Measurements from ENCODE around the gene RASSF1. TPM values are rescaled to one million over a fixed set of nuclear protein-coding genes. Genes with fewer than 3 reads are reported as not detected.
"Not testable (repeated sequence)": the region's sequence is repeated elsewhere in the genome, so short reads cannot be mapped to it uniquely, and the experiment has no call there.

The RASSF1 gene
- total RNA-seq, 2 experiments from 2014 or later, result 51.7 to 53.7 TPM

GRCh38 chr3:50317300-50317699 is 23.3 kb downstream of the RASSF1 start:
- Mint-ChIP-seq H3K27me3 (no peaks in the 10 kb centered on the region), H3K36me3 (peaks cover 5% of the 10 kb centered on the region), H3K9me3 (no peaks in the 10 kb centered on the region), H3K4me3 (no peak overlapping the region), H3K4me1 (peaks cover 30% of the 10 kb centered on the region), H3K27ac (no peak overlapping the region)
- no peak for DNase-seq

- H3K36me3 Mint-ChIP-seq, result peaks cover 5% of the 10 kb centered on the region
- peaks cover 30% of the 10 kb centered on the region for H3K4me1 Mint-ChIP-seq
- DNase-seq, result peak; percentile 69
- H3K4me3 Mint-ChIP-seq, result peak overlapping the region; percentile 46
- no peaks in the 10 kb centered on the region for H3K9me3 Mint-ChIP-seq
- H3K27me3 Mint-ChIP-seq, result no peaks in the 10 kb centered on the region
- H3K27ac Mint-ChIP-seq, result peak overlapping the region; percentile 55
Observed at GRCh38 chr3:50316657-50317242, 23.9 kb downstream of the RASSF1 start.

GRCh38 chr3:50314816-50315215 is 25.8 kb downstream of the RASSF1 start:
- peaks cover 3% of the 10 kb centered on the region for H3K36me3 Mint-ChIP-seq
- H3K27ac Mint-ChIP-seq, result no peak overlapping the region
- peaks cover 25% of the 10 kb centered on the region for H3K4me1 Mint-ChIP-seq
- no peak for DNase-seq
- H3K9me3 Mint-ChIP-seq, result no peaks in the 10 kb centered on the region
- no peaks in the 10 kb centered on the region for H3K27me3 Mint-ChIP-seq
- no peak overlapping the region for H3K4me3 Mint-ChIP-seq

GRCh38 chr3:50314342-50314741 is 26.3 kb downstream of the RASSF1 start:
- Mint-ChIP-seq H3K27ac (no peak overlapping the region), H3K4me1 (peaks cover 22% of the 10 kb centered on the region), H3K36me3 (peaks cover 3% of the 10 kb centered on the region), H3K27me3 (no peaks in the 10 kb centered on the region), H3K4me3 (no peak overlapping the region), H3K9me3 (no peaks in the 10 kb centered on the region)
- no peak for DNase-seq

- H3K27me3 Mint-ChIP-seq, H3K27ac Mint-ChIP-seq, H3K4me3 Mint-ChIP-seq, H3K9me3 Mint-ChIP-seq, H3K36me3 Mint-ChIP-seq, DNase-seq: not testable (repeated sequence)
- peaks cover 13% of the 10 kb centered on the region for H3K4me1 Mint-ChIP-seq
Observed at GRCh38 chr3:50312041-50312440, 28.6 kb downstream of the RASSF1 start.

- H3K4me3 Mint-ChIP-seq, result no peak overlapping the region
- no peak overlapping the region for H3K27ac Mint-ChIP-seq
- H3K36me3 Mint-ChIP-seq, result no peaks in the 10 kb centered on the region
- H3K9me3 Mint-ChIP-seq, result peaks cover 1% of the 10 kb centered on the region
- no peak for DNase-seq
- peaks cover 17% of the 10 kb centered on the region for H3K4me1 Mint-ChIP-seq
- H3K27me3 Mint-ChIP-seq, result no peaks in the 10 kb centered on the region
Observed at GRCh38 chr3:50304601-50305000, 36.0 kb downstream of the RASSF1 start.

- DNase-seq, result no peak
- peaks cover 18% of the 10 kb centered on the region for H3K4me1 Mint-ChIP-seq
- H3K27me3 Mint-ChIP-seq, result no peaks in the 10 kb centered on the region
- H3K9me3 Mint-ChIP-seq, result no peaks in the 10 kb centered on the region
- no peak within 1 kb of the TSS for H3K27ac Mint-ChIP-seq
- no peak within 1 kb of the TSS for H3K4me3 Mint-ChIP-seq
- no peaks in the 10 kb centered on the region for H3K36me3 Mint-ChIP-seq
Observed at GRCh38 chr3:50303013-50303815, 37.4 kb downstream of the RASSF1 start, which contains the start of gene HYAL1. HYAL1 (minus strand) TSS chr3:50303574; CDS start chr3:50302956, 618 bp downstream.

GRCh38 chr3:50302095-50303012 is 38.3 kb downstream of the RASSF1 start:
- Mint-ChIP-seq H3K9me3 (no peaks in the 10 kb centered on the region), H3K27ac (no peak overlapping the region), H3K27me3 (no peaks in the 10 kb centered on the region), H3K4me3 (no peak overlapping the region), H3K36me3 (no peaks in the 10 kb centered on the region), H3K4me1 (peaks cover 23% of the 10 kb centered on the region)
- no peak for DNase-seq

GRCh38 chr3:50300681-50301254 is 39.9 kb downstream of the RASSF1 start:
- H3K9me3 Mint-ChIP-seq, result no peaks in the 10 kb centered on the region
- H3K4me1 Mint-ChIP-seq, result peaks cover 23% of the 10 kb centered on the region
- peak overlapping the region; percentile 98 for H3K27ac Mint-ChIP-seq
- H3K4me3 Mint-ChIP-seq, result peak overlapping the region; percentile 92
- peaks cover 4% of the 10 kb centered on the region for H3K36me3 Mint-ChIP-seq
- no peaks in the 10 kb centered on the region for H3K27me3 Mint-ChIP-seq
- no peak for DNase-seq

- H3K36me3 Mint-ChIP-seq, result peaks cover 4% of the 10 kb centered on the region
- peaks cover 23% of the 10 kb centered on the region for H3K4me1 Mint-ChIP-seq
- no peaks in the 10 kb centered on the region for H3K9me3 Mint-ChIP-seq
- H3K27me3 Mint-ChIP-seq, result no peaks in the 10 kb centered on the region
- DNase-seq, result no peak
- H3K4me3 Mint-ChIP-seq, result peak overlapping the region; percentile 92
- H3K27ac Mint-ChIP-seq, result peak overlapping the region; percentile 98
Observed at GRCh38 chr3:50299929-50300680, 40.5 kb downstream of the RASSF1 start.

- H3K4me1 Mint-ChIP-seq, result peaks cover 19% of the 10 kb centered on the region
- DNase-seq, result no peak
- peak overlapping the region; percentile 92 for H3K4me3 Mint-ChIP-seq
- H3K27ac Mint-ChIP-seq, result peak overlapping the region; percentile 98
- peaks cover 4% of the 10 kb centered on the region for H3K36me3 Mint-ChIP-seq
- no peaks in the 10 kb centered on the region for H3K9me3 Mint-ChIP-seq
- H3K27me3 Mint-ChIP-seq, result no peaks in the 10 kb centered on the region
Observed at GRCh38 chr3:50299638-50299928, 41.1 kb downstream of the RASSF1 start.

GRCh38 chr3:50298836-50299637 is 41.6 kb downstream of the RASSF1 start, which contains the start of the genes HYAL3 and NAA80:
HYAL3 (minus strand) TSS chr3:50299405; CDS start chr3:50295602, 3,803 bp downstream.
NAA80 (minus strand) TSS chr3:50299405; CDS start chr3:50297463, 1,942 bp downstream.
- Mint-ChIP-seq H3K27me3 (no peaks in the 10 kb centered on the region), H3K27ac (peak within 1 kb of the TSS; percentile 98), H3K36me3 (peaks cover 4% of the 10 kb centered on the region), H3K4me1 (peaks cover 17% of the 10 kb centered on the region), H3K9me3 (no peaks in the 10 kb centered on the region), H3K4me3 (peak within 1 kb of the TSS; percentile 92)
- peak; percentile 99 for DNase-seq

GRCh38 chr3:50297896-50298725 is 42.5 kb downstream of the RASSF1 start:
- Mint-ChIP-seq H3K9me3 (no peaks in the 10 kb centered on the region), H3K27ac (peak overlapping the region; percentile 98), H3K27me3 (no peaks in the 10 kb centered on the region), H3K36me3 (peaks cover 4% of the 10 kb centered on the region), H3K4me3 (peak overlapping the region; percentile 92), H3K4me1 (peaks cover 17% of the 10 kb centered on the region)
- DNase-seq, result no peak
